Immature natural killer cell (primary cell): Measurements from ENCODE around the gene RAB3B. TPM values are rescaled to one million over a fixed set of nuclear protein-coding genes. Genes with fewer than 3 reads are reported as not detected.

ENCODE experiments used
- DNase-seq, 3 donors: peaks; one replicate each; pipeline ENCODE4 v3.0.0; 2022; ENCODE audit warnings: mixed read lengths in 1 of 3
- H3K27ac Mint-ChIP-seq, 6 donors: one replicate each; pipeline ENCODE4 v1.8.0; 2020; ENCODE audit warnings: mixed read lengths in 6 of 6, mild to moderate bottlenecking in 5 of 6, inconsistent platforms in 4 of 6, moderate library complexity in 3 of 6
- H3K27me3 Mint-ChIP-seq, 3 donors: one replicate each; pipeline ENCODE4 v1.8.0; 2020 to 2021; ENCODE audit warnings: low read depth in 3 of 3, mild to moderate bottlenecking in 3 of 3, mixed read lengths in 3 of 3, moderate library complexity in 3 of 3, inconsistent platforms in 1 of 3
- H3K36me3 Mint-ChIP-seq, 3 donors: one replicate each; pipeline ENCODE4 v1.8.0; 2020; ENCODE audit warnings: mixed read lengths in 3 of 3, inconsistent platforms in 2 of 3, mild to moderate bottlenecking in 2 of 3
- H3K4me1 Mint-ChIP-seq, 2 donors: one replicate each; pipeline ENCODE4 v1.8.0; 2020; ENCODE audit warnings: inconsistent platforms in 2 of 2, mild to moderate bottlenecking in 2 of 2, mixed read lengths in 2 of 2, moderate library complexity in 1 of 2
- H3K4me3 Mint-ChIP-seq, 5 donors: one replicate each; pipeline ENCODE4 v1.8.0; 2020; ENCODE audit warnings: mild to moderate bottlenecking in 5 of 5, mixed read lengths in 5 of 5, inconsistent platforms in 3 of 5, moderate library complexity in 3 of 5
- H3K9me3 Mint-ChIP-seq, 6 donors: one replicate each; pipeline ENCODE4 v1.8.0; 2020; ENCODE audit warnings: mild to moderate bottlenecking in 6 of 6, mixed read lengths in 6 of 6, inconsistent platforms in 4 of 6, moderate library complexity in 3 of 6
- polyA plus RNA-seq, 3 donors: library from polyadenylated mRNA; unstranded; fragments of 300-500 nt; fragmentation: Illumina TruSeq; gene quantifications; one replicate each; pipeline ENCODE4 v1.2.3, GENCODE V29; 2021

RAB3B gene
- polyA plus RNA-seq, 3 donors from 2014 or later = not detected

- Mint-ChIP-seq H3K4me1 (no peaks in the 10 kb centered on the region), H3K9me3 (no peaks in the 10 kb centered on the region), H3K27me3 (peaks cover 0 to 7% (median 5%) of the 10 kb centered on the region in 3 donors), H3K27ac (no peak overlapping the region), H3K36me3 (no peaks in the 10 kb centered on the region), H3K4me3 (no peak overlapping the region)
- DNase-seq = no peak
These were observed 31.7 kb downstream of the RAB3B start for GRCh38 chr1:51958824-51959223.

GRCh38 chr1:51957618-51958017, 32.9 kb downstream of the RAB3B start:
- Mint-ChIP-seq H3K4me1 (no peaks in the 10 kb centered on the region), H3K36me3 (no peaks in the 10 kb centered on the region), H3K27me3 (peaks cover 0 to 7% (median 5%) of the 10 kb centered on the region in 3 donors), H3K4me3 (no peak overlapping the region), H3K27ac (no peak overlapping the region), H3K9me3 (no peaks in the 10 kb centered on the region)
- no peak for DNase-seq

- H3K4me1 Mint-ChIP-seq = no peaks in the 10 kb centered on the region
- no peaks in the 10 kb centered on the region for H3K9me3 Mint-ChIP-seq
- H3K36me3 Mint-ChIP-seq = no peaks in the 10 kb centered on the region
- no peak overlapping the region for H3K27ac Mint-ChIP-seq
- no peak for DNase-seq
- no peak overlapping the region for H3K4me3 Mint-ChIP-seq
- H3K27me3 Mint-ChIP-seq = peaks cover 0 to 7% (median 5%) of the 10 kb centered on the region in 3 donors
These were observed 33.7 kb downstream of the RAB3B start for GRCh38 chr1:51956528-51957509.

GRCh38 chr1:51955797-51956527, 34.5 kb downstream of the RAB3B start:
- no peaks in the 10 kb centered on the region for H3K4me1 Mint-ChIP-seq
- H3K36me3 Mint-ChIP-seq = no peaks in the 10 kb centered on the region
- H3K9me3 Mint-ChIP-seq = no peaks in the 10 kb centered on the region
- peaks cover 0 to 7% (median 3%) of the 10 kb centered on the region in 3 donors for H3K27me3 Mint-ChIP-seq
- DNase-seq = no peak
- no peak overlapping the region for H3K27ac Mint-ChIP-seq
- no peak overlapping the region for H3K4me3 Mint-ChIP-seq

GRCh38 chr1:51954783-51955182, 35.7 kb downstream of the RAB3B start:
- H3K36me3 Mint-ChIP-seq = no peaks in the 10 kb centered on the region
- no peak overlapping the region for H3K4me3 Mint-ChIP-seq
- H3K27me3 Mint-ChIP-seq = peaks cover 0 to 11% (median under 1%) of the 10 kb centered on the region in 3 donors
- H3K4me1 Mint-ChIP-seq = no peaks in the 10 kb centered on the region
- H3K9me3 Mint-ChIP-seq = no peaks in the 10 kb centered on the region
- no peak for DNase-seq
- H3K27ac Mint-ChIP-seq = no peak overlapping the region

GRCh38 chr1:51953079-51953478, 37.4 kb downstream of the RAB3B start:
- DNase-seq = no peak
- no peak overlapping the region for H3K4me3 Mint-ChIP-seq
- H3K9me3 Mint-ChIP-seq = no peaks in the 10 kb centered on the region
- no peaks in the 10 kb centered on the region for H3K36me3 Mint-ChIP-seq
- H3K4me1 Mint-ChIP-seq = no peaks in the 10 kb centered on the region
- H3K27ac Mint-ChIP-seq = no peak overlapping the region
- H3K27me3 Mint-ChIP-seq = peaks cover 0 to 6% (median 0%) of the 10 kb centered on the region in 3 donors

- Mint-ChIP-seq H3K27ac (no peak overlapping the region), H3K4me3 (no peak overlapping the region), H3K36me3 (no peaks in the 10 kb centered on the region), H3K4me1 (no peaks in the 10 kb centered on the region), H3K27me3 (peaks cover 0 to 6% (median 0%) of the 10 kb centered on the region in 3 donors), H3K9me3 (no peaks in the 10 kb centered on the region)
- DNase-seq = no peak
These were observed 37.9 kb downstream of the RAB3B start for GRCh38 chr1:51952638-51953037.

GRCh38 chr1:51950701-51951100, 39.8 kb downstream of the RAB3B start:
- Mint-ChIP-seq H3K27ac (no peak overlapping the region), H3K4me1 (no peaks in the 10 kb centered on the region), H3K4me3 (no peak overlapping the region), H3K27me3 (peaks cover 0 to 6% (median 0%) of the 10 kb centered on the region in 3 donors), H3K9me3 (no peaks in the 10 kb centered on the region), H3K36me3 (no peaks in the 10 kb centered on the region)
- no peak for DNase-seq

GRCh38 chr1:51949014-51949702, 41.3 kb downstream of the RAB3B start:
- no peak for DNase-seq
- Mint-ChIP-seq H3K27me3 (peaks cover 0 to 11% (median 0%) of the 10 kb centered on the region in 3 donors), H3K4me1 (no peaks in the 10 kb centered on the region), H3K4me3 (no peak overlapping the region), H3K27ac (no peak overlapping the region), H3K9me3 (no peaks in the 10 kb centered on the region), H3K36me3 (no peaks in the 10 kb centered on the region)

GRCh38 chr1:51948491-51948915, 42.0 kb downstream of the RAB3B start:
- peaks cover 0 to 11% (median 0%) of the 10 kb centered on the region in 3 donors for H3K27me3 Mint-ChIP-seq
- H3K9me3 Mint-ChIP-seq = no peaks in the 10 kb centered on the region
- H3K27ac Mint-ChIP-seq = no peak overlapping the region

GRCh38 chr1:51946300-51946699, 44.2 kb downstream of the RAB3B start:
- Mint-ChIP-seq H3K36me3 (no peaks in the 10 kb centered on the region), H3K4me3 (no peak overlapping the region), H3K9me3 (peaks cover 0 to 4% (median 1%) of the 10 kb centered on the region in 6 donors), H3K27me3 (peaks cover 0 to 11% (median 1%) of the 10 kb centered on the region in 3 donors), H3K4me1 (no peaks in the 10 kb centered on the region), H3K27ac (no peak overlapping the region)
- no peak for DNase-seq

More at GRCh38 chr1:51948491-51948915, 42.0 kb downstream of the RAB3B start:
- Mint-ChIP-seq H3K36me3 (no peaks in the 10 kb centered on the region), H3K4me1 (no peaks in the 10 kb centered on the region), H3K4me3 (no peak overlapping the region)
- DNase-seq = no peak

- H3K9me3 Mint-ChIP-seq = peaks cover 0 to 4% (median 2%) of the 10 kb centered on the region in 6 donors
- DNase-seq = no peak
- peaks cover 0 to 7% (median 1%) of the 10 kb centered on the region in 3 donors for H3K27me3 Mint-ChIP-seq
- no peaks in the 10 kb centered on the region for H3K4me1 Mint-ChIP-seq
- no peak overlapping the region for H3K4me3 Mint-ChIP-seq
- no peaks in the 10 kb centered on the region for H3K36me3 Mint-ChIP-seq
- no peak overlapping the region for H3K27ac Mint-ChIP-seq
These were observed 44.9 kb downstream of the RAB3B start for GRCh38 chr1:51945591-51945990.

GRCh38 chr1:51942281-51942680, 48.2 kb downstream of the RAB3B start:
- Mint-ChIP-seq H3K27ac (no peak overlapping the region), H3K27me3 (peaks cover 0 to 7% (median 1%) of the 10 kb centered on the region in 3 donors), H3K4me3 (no peak overlapping the region), H3K9me3 (peaks cover 0 to 8% (median 2%) of the 10 kb centered on the region in 6 donors), H3K4me1 (no peaks in the 10 kb centered on the region), H3K36me3 (no peaks in the 10 kb centered on the region)
- DNase-seq = no peak
